ENCODE measurements around the gene TEKT1.

- no peak for TF ChIP-seq EZH2 (IDR thresholded peaks at IDR 0.05; ENCODE audit: borderline replicate concordance, insufficient read depth, low read length, poor library complexity, severe bottlenecking)
- TF ChIP-seq CTCF (IDR thresholded peaks at IDR 0.05; ENCODE audit: poor library complexity, severe bottlenecking) = no peak
- TF ChIP-seq POLR2AphosphoS5 (IDR thresholded peaks at IDR 0.05) = no peak
- no peak for TF ChIP-seq EP300 (conservative IDR thresholded peaks at IDR 0.05; ENCODE audit: poor library complexity, severe bottlenecking)
These were observed 78.0 kb downstream of the TEKT1 start for GRCh38 chr17:6753546-6753945.
